ENCODE data around the gene SLC43A1. TPM values are rescaled to one million over a fixed set of nuclear protein-coding genes. Genes with fewer than 3 reads are reported as not detected.
A peak's percentile ranks its signal among the peaks of the same experiment; 100 is the strongest.

Gene SLC43A1
- total and polyA plus RNA-seq, 2 experiments from 2014 or later, result 19.6 to 49.7 TPM

DNA sequence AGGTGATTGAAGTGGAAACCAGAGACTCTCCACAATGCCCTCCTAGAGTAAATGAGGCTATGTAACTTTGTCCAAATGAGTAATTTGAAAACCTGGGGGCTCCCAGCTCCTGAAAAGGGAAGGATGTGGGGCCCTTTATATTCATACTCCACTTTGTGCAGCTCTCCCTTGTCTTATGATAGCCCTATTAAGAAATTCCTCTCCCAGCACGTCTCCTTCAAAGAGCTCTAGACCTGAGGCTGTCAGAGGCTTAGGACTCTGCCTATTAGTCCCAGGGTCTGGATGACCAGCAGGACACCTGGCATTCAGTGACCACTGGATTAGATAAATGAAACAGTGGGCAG lies 2.1 kb downstream of the SLC43A1 start (continued):
- TF ChIP-seq ZNF462 (CRISPR knock-in tag; IDR thresholded peaks at IDR 0.05) (no peak), EZH2phosphoT487 (IDR thresholded peaks at IDR 0.05; ENCODE audit: unreplicated experiment) (no peak)

DNA sequence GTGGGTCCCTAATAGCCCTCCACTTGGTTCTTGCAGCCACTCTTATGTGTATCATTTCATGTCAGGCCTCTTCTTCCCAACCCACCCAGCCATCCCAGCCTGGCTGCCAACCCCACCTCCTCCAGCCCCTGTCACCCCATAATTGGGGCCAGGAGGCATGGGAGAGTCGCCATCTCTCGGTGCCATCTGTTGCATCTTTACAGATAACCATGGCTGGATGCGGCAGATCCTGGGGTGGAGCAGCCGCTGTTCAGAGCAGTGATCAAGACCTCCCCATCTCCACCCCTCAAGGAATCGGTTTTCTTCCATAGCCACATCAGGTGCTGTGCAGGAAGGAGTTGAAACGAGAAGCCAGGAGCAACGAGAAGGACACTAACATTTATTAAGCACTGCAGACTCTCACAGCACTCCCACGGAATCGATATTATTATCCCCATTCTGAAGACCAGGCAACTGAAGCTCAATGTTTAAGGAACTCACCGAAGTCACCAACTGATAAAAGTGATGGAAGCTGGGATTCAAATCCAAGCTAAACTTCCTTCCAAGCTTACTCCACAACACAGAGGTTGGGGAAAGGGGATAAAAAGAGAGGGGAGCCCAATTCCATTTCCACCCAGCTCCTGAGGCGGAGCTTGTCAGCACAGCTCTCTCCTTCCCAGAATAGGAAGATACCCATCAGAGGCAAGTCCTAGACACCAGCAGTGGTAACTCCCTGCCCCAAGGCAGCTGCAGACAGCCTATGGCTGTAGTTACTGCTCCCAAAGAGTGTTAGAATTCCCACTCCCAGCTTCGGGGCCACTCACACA lies 2.7 kb downstream of the SLC43A1 start:
- peak overlapping the region; percentile 97 for H3K4me2 ChIP-seq
- H3K4me1 Mint-ChIP-seq, result peaks cover 26% of the 10 kb centered on the region
- H3K79me2 ChIP-seq (replicated peaks; ENCODE audit: insufficient read depth), result peaks cover 31% of the 10 kb centered on the region
- ATAC-seq (no peak), DNase-seq (ENCODE audit: low spot score) (no peak)
- no peak overlapping the region for H2AFZ ChIP-seq
- TF ChIP-seq CREB1 (CRISPR knock-in tag; IDR thresholded peaks at IDR 0.05; ENCODE audit: low read depth), result no peak
- 0 out of 4 replicates have a peak, but pooled peaks of 1 of the 2 experiments have one; percentile 5 for TF ChIP-seq CTCF (conservative IDR thresholded peaks at IDR 0.05; ENCODE audit: low read depth in 2 of 2)
- no peak overlapping the region for H3K27ac Mint-ChIP-seq
- H3F3A ChIP-seq (replicated peaks; ENCODE audit: low read depth), result peaks cover 9% of the 10 kb centered on the region; the same call in 1 of the 2 replicates
- H3K4me3 Mint-ChIP-seq, result peak overlapping the region; percentile 89
- peaks cover 19% of the 10 kb centered on the region for H3K36me3 Mint-ChIP-seq (ENCODE audit: low read depth)
- no peaks in the 10 kb centered on the region for H4K20me1 ChIP-seq (replicated peaks; ENCODE audit: insufficient read depth)
- H3K36me3 ChIP-seq (ENCODE audit: insufficient read depth), result no peaks in the 10 kb centered on the region
- H3K9me2 ChIP-seq (ENCODE audit: insufficient read depth), result no peaks in the 10 kb centered on the region
- H3K4me1 ChIP-seq (ENCODE audit: insufficient read depth), result peaks cover 11% of the 10 kb centered on the region
- no peaks in the 10 kb centered on the region for H3K9me3 Mint-ChIP-seq
- H3K27ac ChIP-seq (ENCODE audit: low read depth), result no peak overlapping the region
- peaks cover 17% of the 10 kb centered on the region for H3K27me3 ChIP-seq (ENCODE audit: insufficient read depth)
- H3K27me3 Mint-ChIP-seq (ENCODE audit: insufficient read depth, low read depth, poor library complexity), result peaks cover 11% of the 10 kb centered on the region
- peak overlapping the region; percentile 86 for H3K4me3 ChIP-seq
